Fibroblast of villous mesenchyme (primary cell): ENCODE measurements around the gene LDLR. TPM values are rescaled to one million over a fixed set of nuclear protein-coding genes. Genes with fewer than 3 reads are reported as not detected.
"Not testable (repeated sequence)": the region's sequence is repeated elsewhere in the genome, so short reads cannot be mapped to it uniquely, and the experiment has no call there.

Experiments
- DNase-seq: peaks from one replicate; pipeline ENCODE4 v3.0.0-alpha.2; 2010; ENCODE audit warnings: low read depth
- H3K4me3 ChIP-seq: 2 replicates; pipeline ENCODE4 v1.5.1; 2011; ENCODE audit warnings: low read depth, mild to moderate bottlenecking, low read length
- total RNA-seq: library from RNA; depleted of rRNA; stranded (reverse); fragments of >200 nt; gene quantifications from 2 replicates; pipeline ENCODE4 v1.2.3, GENCODE V29; 2012
- TF ChIP-seq, protein P1 (sequence below): IDR thresholded peaks from 2 replicates; pipeline ENCODE4 v1.5.1; 2012; ENCODE audit warnings: low read depth, mild to moderate bottlenecking, low read length; ENCODE audit not compliant: insufficient read depth

The LDLR gene
- total RNA-seq, 1 donor = 392 TPM

DNA sequence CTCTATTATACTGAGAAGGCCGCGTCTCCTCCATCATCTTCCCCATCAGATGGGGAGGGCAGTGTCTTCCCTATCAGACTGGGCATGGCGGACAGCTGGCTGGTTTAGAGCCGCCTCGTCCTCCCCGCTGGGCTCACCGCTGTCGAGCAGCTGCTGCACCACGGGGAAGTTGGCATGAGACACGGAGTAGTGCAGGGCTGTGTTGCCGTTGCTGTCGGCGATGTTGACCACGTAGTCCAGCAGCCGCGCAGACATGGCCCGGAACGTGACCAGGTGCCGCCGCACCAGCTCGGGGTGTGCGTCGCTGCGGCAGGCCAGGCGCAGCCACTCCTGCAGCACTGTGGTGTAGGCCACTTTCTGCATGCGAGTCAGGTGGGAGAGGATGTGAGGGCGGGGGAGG, 85.1 kb downstream of the LDLR start:
- no peak for DNase-seq

GRCh38 chr19:11175920-11176319, 86.7 kb downstream of the LDLR start:
- no peak for DNase-seq
- H3K4me3 ChIP-seq = no peak overlapping the region
- TF ChIP-seq, protein P1, sequence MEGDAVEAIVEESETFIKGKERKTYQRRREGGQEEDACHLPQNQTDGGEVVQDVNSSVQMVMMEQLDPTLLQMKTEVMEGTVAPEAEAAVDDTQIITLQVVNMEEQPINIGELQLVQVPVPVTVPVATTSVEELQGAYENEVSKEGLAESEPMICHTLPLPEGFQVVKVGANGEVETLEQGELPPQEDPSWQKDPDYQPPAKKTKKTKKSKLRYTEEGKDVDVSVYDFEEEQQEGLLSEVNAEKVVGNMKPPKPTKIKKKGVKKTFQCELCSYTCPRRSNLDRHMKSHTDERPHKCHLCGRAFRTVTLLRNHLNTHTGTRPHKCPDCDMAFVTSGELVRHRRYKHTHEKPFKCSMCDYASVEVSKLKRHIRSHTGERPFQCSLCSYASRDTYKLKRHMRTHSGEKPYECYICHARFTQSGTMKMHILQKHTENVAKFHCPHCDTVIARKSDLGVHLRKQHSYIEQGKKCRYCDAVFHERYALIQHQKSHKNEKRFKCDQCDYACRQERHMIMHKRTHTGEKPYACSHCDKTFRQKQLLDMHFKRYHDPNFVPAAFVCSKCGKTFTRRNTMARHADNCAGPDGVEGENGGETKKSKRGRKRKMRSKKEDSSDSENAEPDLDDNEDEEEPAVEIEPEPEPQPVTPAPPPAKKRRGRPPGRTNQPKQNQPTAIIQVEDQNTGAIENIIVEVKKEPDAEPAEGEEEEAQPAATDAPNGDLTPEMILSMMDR = no peak

More for the DNA sequence above, 85.1 kb downstream of the LDLR start:
- no peak overlapping the region for H3K4me3 ChIP-seq
- TF ChIP-seq, protein P1 = no peak

GRCh38 chr19:11176466-11177193, 87.4 kb downstream of the LDLR start:
- no peak overlapping the region for H3K4me3 ChIP-seq
- TF ChIP-seq, protein P1 = no peak
- no peak for DNase-seq

GRCh38 chr19:11177592-11177991, 88.3 kb downstream of the LDLR start:
- TF ChIP-seq, protein P1 = no peak
- no peak for DNase-seq
- no peak overlapping the region for H3K4me3 ChIP-seq

DNA sequence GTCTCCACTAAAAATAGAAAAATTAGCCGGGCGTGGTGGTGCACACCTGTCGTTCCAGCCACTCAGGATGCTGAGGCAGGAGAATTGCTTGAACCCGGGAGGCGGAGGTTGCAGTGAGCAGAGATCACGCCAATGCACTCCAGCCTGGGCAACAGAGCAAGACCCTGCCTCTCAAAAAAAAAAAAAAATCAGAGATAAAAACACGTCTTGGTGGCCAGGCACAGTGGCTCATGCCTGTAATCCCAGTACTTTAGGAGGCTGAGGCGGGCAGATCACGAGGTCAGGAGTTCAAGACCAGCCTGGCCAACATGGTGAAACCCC, 89.8 kb downstream of the LDLR start:
- not testable (repeated sequence) for DNase-seq, H3K4me3 ChIP-seq

DNA sequence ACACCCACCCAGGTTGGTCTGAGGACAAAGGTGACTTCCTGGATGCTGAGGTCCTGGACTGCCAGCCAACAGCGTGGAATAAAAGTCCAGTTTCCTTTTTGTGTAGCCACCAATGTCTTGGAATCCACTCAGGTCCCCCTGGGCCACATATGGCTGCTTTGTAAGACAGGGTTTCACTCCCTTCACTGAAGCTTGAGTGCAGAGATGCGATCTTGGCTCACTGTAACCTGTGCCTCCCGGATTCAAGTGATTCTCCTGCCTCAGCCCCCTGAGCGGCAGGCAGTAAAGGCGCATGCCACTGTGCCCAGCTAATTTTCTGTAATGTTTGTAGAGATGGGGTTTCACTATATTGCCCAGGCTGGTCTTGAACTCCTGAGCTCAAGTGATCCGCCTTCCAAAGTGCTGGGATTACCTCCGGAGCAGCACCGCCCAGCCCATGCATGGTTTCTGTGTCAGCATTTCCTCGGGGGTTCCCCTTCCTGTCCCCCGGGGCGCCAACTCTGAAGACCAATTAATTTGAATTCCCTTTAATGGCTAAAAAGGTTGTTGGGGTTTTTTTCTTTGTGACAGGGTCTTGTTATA, 90.5 kb downstream of the LDLR start:
- TF ChIP-seq, protein P1 = no peak
- H3K4me3 ChIP-seq = no peak overlapping the region
- peak; percentile 59 for DNase-seq

DNA sequence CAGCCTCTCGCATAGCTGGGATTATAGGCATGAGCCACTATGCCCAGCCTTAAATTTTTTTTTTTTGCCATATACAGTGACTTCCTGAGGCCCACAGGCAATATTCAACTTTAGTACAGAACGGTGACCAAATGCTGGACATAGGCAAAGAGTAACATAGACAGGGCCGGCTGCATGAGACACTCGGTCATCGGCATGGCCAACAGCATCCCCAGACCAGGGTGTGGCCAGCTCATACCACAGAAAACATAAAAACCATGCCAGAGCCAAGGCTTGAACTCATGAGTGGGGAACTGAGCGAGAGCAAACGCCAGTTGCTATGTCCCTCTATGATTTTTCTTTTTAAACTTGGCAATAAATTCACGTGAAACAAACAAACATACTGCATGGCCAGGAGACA, 91.1 kb downstream of the LDLR start:
- H3K4me3 ChIP-seq = no peak overlapping the region
- TF ChIP-seq, protein P1 = no peak
- DNase-seq = no peak

- not testable (repeated sequence) for DNase-seq
Observed at GRCh38 chr19:11180975-11181374, 91.7 kb downstream of the LDLR start.

More at GRCh38 chr19:11180975-11181374, 91.7 kb downstream of the LDLR start:
- H3K4me3 ChIP-seq = not testable (repeated sequence)
